Chondrocyte (in vitro differentiated cells): ENCODE results near the gene ADAMTS13. TPM values are rescaled to one million over a fixed set of nuclear protein-coding genes. Genes with fewer than 3 reads are reported as not detected.

Experiments
- DNase-seq: peaks from one replicate; pipeline ENCODE4 v3.0.0; 2021; ENCODE audit warnings: mixed read lengths, low spot score
- H3K27ac Mint-ChIP-seq: one replicate; pipeline ENCODE4 v1.8.0; 2021; ENCODE audit warnings: mild to moderate bottlenecking, moderate library complexity, mixed read lengths; ENCODE audit not compliant: unreplicated experiment
- H3K27me3 Mint-ChIP-seq: 2 replicates; pipeline ENCODE4 v1.8.0; 2021; ENCODE audit warnings: low read depth, mixed read lengths
- H3K36me3 Mint-ChIP-seq: 2 replicates; pipeline ENCODE4 v1.8.0; 2021; ENCODE audit warnings: low read depth, mixed read lengths
- H3K4me1 Mint-ChIP-seq: 2 replicates; pipeline ENCODE4 v1.8.0; 2021; ENCODE audit warnings: low read depth, mild to moderate bottlenecking, mixed read lengths
- H3K4me3 Mint-ChIP-seq: one replicate; pipeline ENCODE4 v1.8.0; 2021; ENCODE audit warnings: mild to moderate bottlenecking, moderate library complexity, mixed read lengths; ENCODE audit not compliant: unreplicated experiment
- H3K9me3 Mint-ChIP-seq: 2 replicates; pipeline ENCODE4 v1.8.0; 2021; ENCODE audit warnings: low read depth, mixed read lengths
- CTCF ChIP-seq: fragments of 200-600 bp; sonication (generic); IDR thresholded peaks from 2 replicates; pipeline ENCODE4 v1.5.0; 2021; ENCODE audit warnings: antibody characterized with exemption, mild to moderate bottlenecking, moderate library complexity
- total RNA-seq: library from RNA; stranded (reverse); gene quantifications from 3 replicates; pipeline ENCODE4 v1.2.1, GENCODE V29; 2021

ADAMTS13 gene
- total RNA-seq, 1 donor from 2014 or later = 5.7 TPM

DNA sequence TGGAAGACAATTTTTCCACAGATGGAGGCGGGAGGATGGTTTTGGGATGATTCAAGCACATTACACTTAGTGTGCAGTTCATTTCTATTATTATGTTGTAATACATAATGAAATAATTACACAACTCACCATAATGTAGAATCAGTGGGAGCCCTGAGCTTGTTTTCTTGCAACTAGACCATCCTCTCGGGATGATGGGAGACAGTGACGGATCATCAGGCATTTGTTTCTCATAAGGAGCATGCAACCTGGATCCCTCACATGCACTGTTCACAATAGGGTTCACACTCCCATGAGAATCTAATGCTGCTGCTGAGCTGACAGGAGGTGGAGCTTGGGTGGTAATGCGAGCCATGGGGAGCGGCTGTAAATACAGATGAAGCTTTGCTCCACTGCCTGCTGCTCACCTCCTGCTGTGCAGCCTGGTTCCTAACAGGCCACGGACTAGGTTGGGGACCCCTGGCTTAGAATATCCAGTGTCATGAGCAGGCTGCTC lies 44.4 kb upstream of the ADAMTS13 start:
- no peak for TF ChIP-seq CTCF
- H3K9me3 Mint-ChIP-seq = no peaks in the 10 kb centered on the region
- H3K4me3 Mint-ChIP-seq = no peak overlapping the region
- no peaks in the 10 kb centered on the region for H3K36me3 Mint-ChIP-seq
- DNase-seq = no peak
- no peak overlapping the region for H3K27ac Mint-ChIP-seq
- H3K4me1 Mint-ChIP-seq = peaks cover 27% of the 10 kb centered on the region
- H3K27me3 Mint-ChIP-seq = no peaks in the 10 kb centered on the region

GRCh38 chr9:133378408-133378962 lies 43.7 kb upstream of the ADAMTS13 start:
- H3K27ac Mint-ChIP-seq = no peak overlapping the region
- TF ChIP-seq CTCF = no peak
- no peak for DNase-seq
- H3K4me1 Mint-ChIP-seq = peaks cover 22% of the 10 kb centered on the region
- no peaks in the 10 kb centered on the region for H3K9me3 Mint-ChIP-seq
- H3K4me3 Mint-ChIP-seq = no peak overlapping the region
- no peaks in the 10 kb centered on the region for H3K36me3 Mint-ChIP-seq
- no peaks in the 10 kb centered on the region for H3K27me3 Mint-ChIP-seq

- DNase-seq = no peak
- H3K27me3 Mint-ChIP-seq = no peaks in the 10 kb centered on the region
- H3K27ac Mint-ChIP-seq = no peak overlapping the region
- H3K4me3 Mint-ChIP-seq = no peak overlapping the region
- H3K36me3 Mint-ChIP-seq = no peaks in the 10 kb centered on the region
- no peak for TF ChIP-seq CTCF
- H3K4me1 Mint-ChIP-seq = peaks cover 17% of the 10 kb centered on the region
- H3K9me3 Mint-ChIP-seq = no peaks in the 10 kb centered on the region
These were observed 42.7 kb upstream of the ADAMTS13 start for GRCh38 chr9:133379153-133380086.

GRCh38 chr9:133380734-133381133 lies 41.4 kb upstream of the ADAMTS13 start:
- no peak for DNase-seq
- H3K27me3 Mint-ChIP-seq = no peaks in the 10 kb centered on the region
- H3K9me3 Mint-ChIP-seq = no peaks in the 10 kb centered on the region
- H3K4me1 Mint-ChIP-seq = peaks cover 11% of the 10 kb centered on the region
- H3K36me3 Mint-ChIP-seq = no peaks in the 10 kb centered on the region
- no peak for TF ChIP-seq CTCF
- H3K4me3 Mint-ChIP-seq = no peak overlapping the region
- H3K27ac Mint-ChIP-seq = no peak overlapping the region

DNA sequence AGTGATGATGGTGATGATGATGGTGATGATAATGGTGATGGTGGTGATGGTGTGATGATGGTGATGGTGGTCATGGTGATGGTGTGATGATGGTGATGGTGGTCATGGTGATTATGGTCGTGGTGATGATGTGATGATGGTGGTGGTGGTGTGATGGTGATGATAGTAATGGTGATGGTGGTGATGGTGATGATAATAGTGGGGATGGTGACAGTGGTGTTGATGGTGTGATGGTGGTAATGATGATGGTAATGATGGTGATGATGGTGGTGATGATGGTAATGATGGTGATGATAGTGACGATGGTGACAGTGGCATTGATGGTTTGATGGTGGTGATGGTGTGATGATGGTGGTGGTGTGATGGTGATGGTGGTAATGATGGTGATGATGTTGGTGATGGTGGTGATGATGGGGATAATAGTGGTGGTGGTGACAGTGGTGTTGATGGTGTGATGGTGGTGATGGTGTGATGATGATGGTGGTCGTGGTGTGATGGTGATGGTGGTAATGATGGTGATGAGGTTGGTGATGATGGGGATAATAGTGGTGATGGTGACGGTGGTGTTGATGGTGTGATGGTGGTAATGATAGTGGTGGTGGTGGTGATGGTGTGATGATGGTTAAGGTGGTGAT lies 39.5 kb upstream of the ADAMTS13 start:
- no peaks in the 10 kb centered on the region for H3K9me3 Mint-ChIP-seq
- TF ChIP-seq CTCF = no peak

More for the DNA sequence above, 39.5 kb upstream of the ADAMTS13 start:
- H3K4me1 Mint-ChIP-seq = peaks cover 4% of the 10 kb centered on the region
- no peak overlapping the region for H3K4me3 Mint-ChIP-seq
- H3K27me3 Mint-ChIP-seq = no peaks in the 10 kb centered on the region
- no peaks in the 10 kb centered on the region for H3K36me3 Mint-ChIP-seq
- H3K27ac Mint-ChIP-seq = no peak overlapping the region
- no peak for DNase-seq
